GM19372 (cell line): ENCODE results near the gene PSEN1.

Experiments
- ATAC-seq: cut with Tn5 transposase; IDR thresholded peaks from one replicate; pipeline ENCODE4 v1.9.1; 2021; ENCODE audit warnings: mild to moderate bottlenecking, low read depth, moderate library complexity; ENCODE audit not compliant: unreplicated experiment

PSEN1 gene

GRCh38 chr14:73136387-73137225 is at the start of gene PSEN1:
TSS of gene PSEN1 (plus strand) at chr14:73136507. CDS start at chr14:73148020, 11,513 bp downstream.
- ATAC-seq = peak; percentile 91

- ATAC-seq = no peak
Measured at GRCh38 chr14:73091044-73091443, 45.3 kb upstream of the PSEN1 start.

- no peak for ATAC-seq
Measured at GRCh38 chr14:73097421-73097820, 38.9 kb upstream of the PSEN1 start.

GRCh38 chr14:73100334-73100733 is 36.0 kb upstream of the PSEN1 start:
- ATAC-seq = no peak

GRCh38 chr14:73102806-73103497 is 33.4 kb upstream of the PSEN1 start:
- no peak for ATAC-seq

- no peak for ATAC-seq
Measured at GRCh38 chr14:73105050-73105449, 31.3 kb upstream of the PSEN1 start.

GRCh38 chr14:73105727-73106126 is 30.6 kb upstream of the PSEN1 start:
- ATAC-seq = no peak

- ATAC-seq = no peak
Measured at GRCh38 chr14:73116079-73116665, 20.1 kb upstream of the PSEN1 start.

- no peak for ATAC-seq
Measured at GRCh38 chr14:73124180-73124894, 12.0 kb upstream of the PSEN1 start.

- no peak for ATAC-seq
Measured at GRCh38 chr14:73125169-73125588, 11.1 kb upstream of the PSEN1 start.

- ATAC-seq = no peak
Measured at GRCh38 chr14:73125746-73126145, 10.6 kb upstream of the PSEN1 start.

- ATAC-seq = no peak
Measured at GRCh38 chr14:73133795-73134194, 2.5 kb upstream of the PSEN1 start.

GRCh38 chr14:73136085-73136386 is 271 bp upstream of the PSEN1 start:
- ATAC-seq = no peak

- ATAC-seq = no peak
Measured at GRCh38 chr14:73140811-73141323, 4.6 kb downstream of the PSEN1 start.

- ATAC-seq = no peak
Measured at GRCh38 chr14:73142216-73142615, 5.9 kb downstream of the PSEN1 start.

GRCh38 chr14:73143003-73143402 is 6.7 kb downstream of the PSEN1 start:
- no peak for ATAC-seq

GRCh38 chr14:73143617-73144016 is 7.3 kb downstream of the PSEN1 start:
- no peak for ATAC-seq

GRCh38 chr14:73145371-73145770 is 9.1 kb downstream of the PSEN1 start:
- ATAC-seq = no peak

- no peak for ATAC-seq
Measured at GRCh38 chr14:73146111-73146510, 9.8 kb downstream of the PSEN1 start.

GRCh38 chr14:73149753-73150152 is 13.4 kb downstream of the PSEN1 start:
- ATAC-seq = no peak

- no peak for ATAC-seq
Measured at GRCh38 chr14:73153272-73153671, 17.0 kb downstream of the PSEN1 start.
